ENCODE measurements around the gene ZC3H7A.
"Not testable (repeated sequence)": the region's sequence is repeated elsewhere in the genome, so short reads cannot be mapped to it uniquely, and the experiment has no call there.

ZC3H7A gene

DNA sequence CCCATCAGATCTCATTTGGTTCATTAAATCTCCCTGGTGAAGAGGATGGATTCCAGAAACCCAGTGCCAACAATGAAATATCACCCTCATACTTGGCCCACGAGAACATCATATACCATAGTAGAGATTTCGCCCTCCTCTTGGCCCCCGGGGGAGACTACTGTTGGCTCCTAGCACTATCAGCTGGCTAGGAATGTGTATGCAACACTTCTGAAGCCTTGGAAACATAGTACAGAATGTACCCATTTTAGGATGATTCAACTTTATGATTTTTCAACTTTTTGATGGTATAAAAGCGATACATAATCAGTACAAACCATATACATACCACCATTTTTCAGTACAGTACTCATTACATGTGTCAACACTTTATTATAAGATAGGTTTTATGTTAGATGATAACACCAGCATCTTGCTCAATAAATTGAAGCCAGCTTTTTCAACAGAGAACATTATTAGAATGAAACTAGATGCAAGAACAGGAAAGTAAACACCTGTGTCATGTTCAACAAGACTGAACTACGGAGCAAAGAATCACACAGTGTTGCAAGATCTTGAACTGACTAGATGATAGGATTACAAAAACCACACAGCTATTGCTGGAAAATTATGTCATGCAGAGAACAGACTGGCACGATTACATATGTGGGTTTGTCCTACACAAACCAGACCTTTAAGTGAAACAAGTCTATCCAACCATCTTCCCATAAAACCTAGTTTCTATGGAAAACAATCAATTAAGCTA lies 37.1 kb upstream of the ZC3H7A start:
- Histone ChIP-seq H3K27ac (peak overlapping the region; percentile 33; the same call in 1 of the 2 replicates), H3K27me3 (ENCODE audit: insufficient read depth, low read depth) (no peaks in the 10 kb centered on the region), H3K36me3 (ENCODE audit: insufficient read depth) (peaks cover 7% of the 10 kb centered on the region; the same call in 1 of the 2 replicates), H3K9ac (no peak overlapping the region), H3K4me1 (ENCODE audit: low read depth, poor library complexity, severe bottlenecking) (peaks cover 44% of the 10 kb centered on the region), H3K4me3 (IDR thresholded peaks at IDR 0.05; ENCODE audit: insufficient read depth, low read depth, low read length) (no peak overlapping the region), H3K4me2 (peak overlapping the region; percentile 2; the same call in 1 of the 2 replicates), H4K20me1 (ENCODE audit: insufficient read depth) (peaks cover 3% of the 10 kb centered on the region; the same call in 1 of the 2 replicates), H2AFZ (ENCODE audit: low read depth) (no peak overlapping the region), H3K79me2 (ENCODE audit: insufficient read depth, low read depth) (no peaks in the 10 kb centered on the region)
- no peak for TF ChIP-seq CTCF (conservative IDR thresholded peaks at IDR 0.05; ENCODE audit: low read depth, low read length)

- no peak overlapping the region for H3K4me2 ChIP-seq
- no peaks in the 10 kb centered on the region for H3K79me2 ChIP-seq (ENCODE audit: insufficient read depth, low read depth)
- H4K20me1 ChIP-seq (ENCODE audit: insufficient read depth) = no peaks in the 10 kb centered on the region
- no peak for TF ChIP-seq CTCF (conservative IDR thresholded peaks at IDR 0.05; ENCODE audit: low read depth, low read length)
- H3K9ac ChIP-seq = no peak overlapping the region
- H3K27me3 ChIP-seq (ENCODE audit: insufficient read depth, low read depth) = no peaks in the 10 kb centered on the region
- H2AFZ ChIP-seq (ENCODE audit: low read depth) = no peak overlapping the region
- no peak overlapping the region for H3K27ac ChIP-seq
- no peaks in the 10 kb centered on the region for H3K36me3 ChIP-seq (ENCODE audit: insufficient read depth)
- H3K4me3 ChIP-seq (IDR thresholded peaks at IDR 0.05; ENCODE audit: insufficient read depth, low read depth, low read length) = no peak overlapping the region
- H3K4me1 ChIP-seq (ENCODE audit: low read depth, poor library complexity, severe bottlenecking) = peaks cover 4% of the 10 kb centered on the region
Observed at GRCh38 chr16:11828696-11829095, 31.6 kb upstream of the ZC3H7A start.

DNA sequence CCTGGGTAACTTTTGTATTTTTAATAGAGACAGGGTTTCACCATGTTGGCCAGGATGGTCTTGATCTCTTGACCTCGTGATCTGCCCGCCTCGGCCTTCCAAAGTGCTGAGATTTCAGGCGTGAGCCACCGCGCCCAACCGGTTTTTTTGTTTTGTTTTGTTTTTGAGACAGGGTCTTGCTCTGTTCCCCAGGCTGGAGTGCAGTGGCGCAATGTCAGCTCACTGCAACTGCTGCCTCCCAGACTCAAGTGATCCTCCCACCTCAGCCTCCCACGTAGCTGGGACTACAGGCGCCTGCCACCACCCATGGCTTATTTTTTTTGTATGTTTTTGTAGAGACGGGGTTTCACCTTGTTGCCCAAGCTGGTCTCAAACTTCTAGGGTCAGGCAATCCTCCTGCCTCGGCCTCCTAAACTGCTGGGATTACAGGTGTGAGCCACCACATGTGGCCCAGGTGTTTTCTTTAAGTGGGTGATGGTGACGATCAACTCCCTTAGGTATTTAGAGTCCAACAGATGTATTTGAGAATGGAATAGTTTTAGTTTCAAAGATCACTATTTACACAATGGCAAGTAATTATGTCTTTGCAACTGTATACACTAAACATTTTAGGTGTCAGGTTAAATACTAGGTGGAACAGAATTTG lies 28.6 kb upstream of the ZC3H7A start:
- H3K4me3 ChIP-seq (IDR thresholded peaks at IDR 0.05; ENCODE audit: insufficient read depth, low read depth, low read length); H4K20me1 ChIP-seq (ENCODE audit: insufficient read depth); H3K27me3 ChIP-seq (ENCODE audit: insufficient read depth, low read depth); H3K4me1 ChIP-seq (ENCODE audit: low read depth, poor library complexity, severe bottlenecking); H3K36me3 ChIP-seq (ENCODE audit: insufficient read depth); H2AFZ ChIP-seq (ENCODE audit: low read depth); H3K9ac ChIP-seq; H3K4me2 ChIP-seq; H3K27ac ChIP-seq; H3K79me2 ChIP-seq (ENCODE audit: insufficient read depth, low read depth): not testable (repeated sequence)

DNA sequence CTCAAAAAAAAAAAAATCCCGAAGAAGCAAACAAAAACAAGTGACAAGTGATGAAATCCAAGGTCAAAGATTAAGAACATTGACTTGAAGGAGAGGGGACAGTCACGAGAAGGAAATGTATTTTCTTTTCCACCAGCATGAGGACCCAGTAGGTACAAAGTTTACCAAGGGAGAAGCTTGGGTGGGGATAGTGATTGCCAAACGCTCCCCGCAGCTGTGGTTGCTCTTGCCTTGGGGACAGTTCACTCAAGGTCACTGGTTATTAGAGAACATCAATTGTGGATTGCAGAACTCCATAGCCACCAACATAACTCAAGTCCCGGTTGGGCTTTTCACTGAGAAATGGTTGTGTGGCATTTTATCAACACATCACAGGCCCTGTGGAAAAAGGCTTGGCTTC lies 27.3 kb upstream of the ZC3H7A start:
- Histone ChIP-seq H3K36me3 (ENCODE audit: insufficient read depth) (no peaks in the 10 kb centered on the region), H3K27ac (no peak overlapping the region), H3K4me2 (no peak overlapping the region), H3K79me2 (ENCODE audit: insufficient read depth, low read depth) (no peaks in the 10 kb centered on the region), H3K4me3 (IDR thresholded peaks at IDR 0.05; ENCODE audit: insufficient read depth, low read depth, low read length) (no peak overlapping the region), H4K20me1 (ENCODE audit: insufficient read depth) (no peaks in the 10 kb centered on the region), H3K9ac (no peak overlapping the region), H3K4me1 (ENCODE audit: low read depth, poor library complexity, severe bottlenecking) (peaks cover 4% of the 10 kb centered on the region), H2AFZ (ENCODE audit: low read depth) (no peak overlapping the region), H3K27me3 (ENCODE audit: insufficient read depth, low read depth) (no peaks in the 10 kb centered on the region)
- no peak for TF ChIP-seq CTCF (conservative IDR thresholded peaks at IDR 0.05; ENCODE audit: low read depth, low read length)

GRCh38 chr16:11823645-11824044 lies 26.6 kb upstream of the ZC3H7A start:
- not testable (repeated sequence) for H3K4me2 ChIP-seq; H3K27ac ChIP-seq; H3K27me3 ChIP-seq (ENCODE audit: insufficient read depth, low read depth); H3K4me1 ChIP-seq (ENCODE audit: low read depth, poor library complexity, severe bottlenecking); H3K36me3 ChIP-seq (ENCODE audit: insufficient read depth); H4K20me1 ChIP-seq (ENCODE audit: insufficient read depth); H3K4me3 ChIP-seq (IDR thresholded peaks at IDR 0.05; ENCODE audit: insufficient read depth, low read depth, low read length); H3K9ac ChIP-seq; H3K79me2 ChIP-seq (ENCODE audit: insufficient read depth, low read depth); H2AFZ ChIP-seq (ENCODE audit: low read depth)
